Mesenchymal stem cell (in vitro differentiated cells and primary cell): ENCODE measurements around the gene PSPN.
"Not testable (repeated sequence)": the region's sequence is repeated elsewhere in the genome, so short reads cannot be mapped to it uniquely, and the experiment has no call there.

Source experiments
- DNase-seq: peaks from one replicate; pipeline ENCODE4 v3.0.0-alpha.2; 2013
- H2AFZ ChIP-seq: one replicate; pipeline ENCODE4 v1.6.1; 2013; ENCODE audit warnings: low read depth, mild to moderate bottlenecking, control low read depth, inconsistent platforms, low read length, moderate library complexity
- H2AK5ac ChIP-seq: 2 replicates; pipeline ENCODE4 v1.6.1; 2013; ENCODE audit warnings: low read length, moderate library complexity, mild to moderate bottlenecking, inconsistent platforms; ENCODE audit not compliant: severe bottlenecking
- H2BK120ac ChIP-seq: one replicate; pipeline ENCODE4 v1.6.1; 2013; ENCODE audit warnings: low read depth, mild to moderate bottlenecking, inconsistent platforms, low read length, moderate library complexity
- H2BK12ac ChIP-seq, 2 experiments: one replicate each; pipeline ENCODE4 v1.6.1; 2013; ENCODE audit warnings: inconsistent platforms in 2 of 2, low read length in 2 of 2, mild to moderate bottlenecking in 2 of 2, moderate library complexity in 2 of 2, control low read depth in 1 of 2
- H2BK15ac ChIP-seq: one replicate; pipeline ENCODE4 v1.6.1; 2013; ENCODE audit warnings: mild to moderate bottlenecking, low read depth, inconsistent platforms; ENCODE audit not compliant: poor library complexity, severe bottlenecking
- H2BK5ac ChIP-seq: 2 replicates; pipeline ENCODE4 v1.6.1; 2013; ENCODE audit warnings: low read depth, mild to moderate bottlenecking, low read length, control low read depth, inconsistent platforms; ENCODE audit not compliant: poor library complexity, severe bottlenecking
- H3K14ac ChIP-seq, 2 experiments: one replicate each; pipeline ENCODE4 v1.6.1; 2013; ENCODE audit warnings: inconsistent platforms in 2 of 2, low read length in 2 of 2, control low read depth in 1 of 2, mild to moderate bottlenecking in 1 of 2, moderate library complexity in 1 of 2
- H3K18ac ChIP-seq, 2 experiments: one replicate each; pipeline ENCODE4 v1.6.1; 2013; ENCODE audit warnings: inconsistent platforms in 2 of 2, low read length in 2 of 2, control low read depth in 1 of 2, low read depth in 1 of 2, mild to moderate bottlenecking in 1 of 2
- H3K23ac ChIP-seq, 2 experiments: one replicate each; pipeline ENCODE4 v1.6.1; 2013; ENCODE audit warnings: inconsistent platforms in 2 of 2, low read length in 2 of 2, mild to moderate bottlenecking in 2 of 2, moderate library complexity in 2 of 2, control low read depth in 1 of 2
- H3K27ac ChIP-seq: 2 replicates; pipeline ENCODE4 v1.5.1; 2013; ENCODE audit warnings: mild to moderate bottlenecking, moderate library complexity, low read length, control low read depth, inconsistent platforms; ENCODE audit not compliant: poor library complexity, severe bottlenecking
- H3K27me3 ChIP-seq, 2 experiments: 2 replicates each; pipeline versions ENCODE4 v1.6.1 to v1.7.0; 2013; ENCODE audit warnings: low read length in 2 of 2, mild to moderate bottlenecking in 2 of 2, moderate library complexity in 2 of 2, control low read depth in 1 of 2, inconsistent platforms in 1 of 2; ENCODE audit not compliant: control insufficient read depth in 1 of 2, insufficient read depth in 1 of 2
- H3K36me3 ChIP-seq, 2 experiments: 2 replicates each; pipeline versions ENCODE4 v1.6.1 to v1.7.0; 2013; ENCODE audit warnings: low read length in 2 of 2, control low read depth in 1 of 2, inconsistent platforms in 1 of 2, low read depth in 1 of 2, mild to moderate bottlenecking in 1 of 2; ENCODE audit not compliant: insufficient read depth in 2 of 2, control insufficient read depth in 1 of 2
- H3K4ac ChIP-seq, 2 experiments: one replicate each; pipeline ENCODE4 v1.6.1; 2013; ENCODE audit warnings: inconsistent platforms in 2 of 2, low read length in 2 of 2, mild to moderate bottlenecking in 2 of 2, moderate library complexity in 2 of 2, control low read depth in 1 of 2, low read depth in 1 of 2
- H3K4me1 ChIP-seq: 2 replicates; pipeline ENCODE4 v1.6.1; 2013; ENCODE audit warnings: low read depth, low read length, control low read depth; ENCODE audit not compliant: control insufficient read depth, insufficient read depth
- H3K4me2 ChIP-seq: 2 replicates; pipeline ENCODE4 v1.6.1; 2013; ENCODE audit warnings: low read length, mild to moderate bottlenecking, inconsistent platforms; ENCODE audit not compliant: poor library complexity, severe bottlenecking
- H3K4me3 ChIP-seq, 2 experiments: 2 replicates each; pipeline versions ENCODE4 v1.5.1 to v1.7.0; 2013; ENCODE audit warnings: low read length in 2 of 2, mild to moderate bottlenecking in 2 of 2, control low read depth in 1 of 2, low read depth in 1 of 2; ENCODE audit not compliant: insufficient read depth in 1 of 2
- H3K79me1 ChIP-seq: replicated peaks from 2 replicates; pipeline ENCODE4 v1.6.1; 2013; ENCODE audit warnings: mild to moderate bottlenecking, control low read depth, low read length, inconsistent platforms; ENCODE audit not compliant: poor library complexity, severe bottlenecking
- H3K9ac ChIP-seq: 2 replicates; pipeline ENCODE4 v1.7.0; 2013; ENCODE audit warnings: mild to moderate bottlenecking, low read length, moderate library complexity
- H3K9me3 ChIP-seq: 2 replicates; pipeline ENCODE4 v1.7.0; 2013; ENCODE audit warnings: mild to moderate bottlenecking, low read length; ENCODE audit not compliant: control insufficient read depth
- H4K8ac ChIP-seq: one replicate; pipeline ENCODE4 v1.6.1; 2013; ENCODE audit warnings: inconsistent platforms, mild to moderate bottlenecking, low read length, moderate library complexity
- H4K91ac ChIP-seq: one replicate; pipeline ENCODE4 v1.6.1; 2013; ENCODE audit warnings: mild to moderate bottlenecking, low read length, inconsistent platforms
- WGBS: methylation state at CpG from one replicate; pipeline ENCODE4 v1.1.7; 2013; ENCODE audit warnings: mixed read lengths; 5-methylcytosine and 5-hydroxymethylcytosine counted together

Gene PSPN

GRCh38 chr19:6362027-6362350 lies 13.7 kb downstream of the PSPN start:
- H4K91ac ChIP-seq: peak overlapping the region; percentile 68
- H3K4ac ChIP-seq: peak overlapping the region; percentile 14 to 35
- no peak overlapping the region for H2BK12ac ChIP-seq
- H3K18ac ChIP-seq: peak overlapping the region; percentile 93 to 96
- no peak overlapping the region for H3K27ac ChIP-seq
- H3K4me2 ChIP-seq: peak overlapping the region; percentile 58
- no peaks in the 10 kb centered on the region for H3K27me3 ChIP-seq
- H4K8ac ChIP-seq: peak overlapping the region; percentile 98
- no peak overlapping the region for H3K14ac ChIP-seq
- peak overlapping the region; percentile 90 for H2BK15ac ChIP-seq
- peak overlapping the region; percentile 70 for H2AK5ac ChIP-seq
- no peak for DNase-seq
- H3K79me1 ChIP-seq: peaks cover 22% of the 10 kb centered on the region
- 0% methylated on average over 7 of the region's 7 CpGs for WGBS
- peak overlapping the region; percentile 87 for H3K9ac ChIP-seq
- peak overlapping the region; percentile 65 for H2AFZ ChIP-seq
- no peaks in the 10 kb centered on the region for H3K9me3 ChIP-seq
- H2BK5ac ChIP-seq: no peak overlapping the region
- peaks cover 29 to 34% of the 10 kb centered on the region in 2 experiments for H3K36me3 ChIP-seq
- peak overlapping the region in 1 of 2 experiments; percentile 79 for H3K23ac ChIP-seq
- peak overlapping the region; percentile 88 to 96 for H3K4me3 ChIP-seq
- peak overlapping the region; percentile 49 for H2BK120ac ChIP-seq
- H3K4me1 ChIP-seq: peaks cover 5% of the 10 kb centered on the region

- H4K91ac ChIP-seq, DNase-seq, H2AK5ac ChIP-seq, H3K9me3 ChIP-seq, H3K27ac ChIP-seq, H3K14ac ChIP-seq, H2BK120ac ChIP-seq, H3K4me2 ChIP-seq, H3K4me1 ChIP-seq, H3K23ac ChIP-seq, H2AFZ ChIP-seq, H2BK5ac ChIP-seq, H3K18ac ChIP-seq, H2BK12ac ChIP-seq, H2BK15ac ChIP-seq, H3K4ac ChIP-seq, H3K27me3 ChIP-seq: not testable (repeated sequence)
- H4K8ac ChIP-seq: peak overlapping the region; percentile 19
- peaks cover 19 to 22% of the 10 kb centered on the region in 2 experiments for H3K36me3 ChIP-seq
- WGBS: 90% methylated on average over 10 of the region's 10 CpGs
- H3K79me1 ChIP-seq: peaks cover 18% of the 10 kb centered on the region
- peak overlapping the region; percentile 87 for H3K9ac ChIP-seq
- H3K4me3 ChIP-seq: peak overlapping the region in 1 of 2 experiments; percentile 88
Measured at GRCh38 chr19:6360857-6361216, 14.9 kb downstream of the PSPN start.

DNA sequence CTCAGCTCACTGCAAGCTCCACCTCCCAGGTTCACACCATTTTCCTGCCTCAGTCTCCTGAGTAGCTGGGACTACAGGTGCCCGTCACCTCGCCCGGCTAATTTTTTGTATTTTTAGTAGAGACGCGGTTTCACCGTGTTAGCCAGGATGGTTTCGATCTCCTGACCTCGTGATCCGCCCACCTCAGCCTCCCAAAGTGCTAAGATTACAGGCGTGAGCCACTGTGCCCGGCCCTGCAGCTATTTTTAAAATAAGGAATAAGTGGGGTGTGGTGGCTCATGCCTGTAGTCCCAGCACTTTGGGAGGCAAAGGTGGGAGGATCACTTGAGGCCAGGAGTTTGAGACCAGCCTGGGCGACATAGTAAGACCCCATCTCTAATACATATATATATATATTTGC lies 15.3 kb downstream of the PSPN start:
- H3K4me3 ChIP-seq, H3K27me3 ChIP-seq, H2BK15ac ChIP-seq, H3K27ac ChIP-seq, H3K4ac ChIP-seq, H3K9ac ChIP-seq, H3K14ac ChIP-seq, H4K8ac ChIP-seq, H4K91ac ChIP-seq, H3K18ac ChIP-seq, H2AFZ ChIP-seq, H3K23ac ChIP-seq, H2BK12ac ChIP-seq, DNase-seq, H3K9me3 ChIP-seq, H2BK5ac ChIP-seq, H2BK120ac ChIP-seq, H3K4me2 ChIP-seq, H2AK5ac ChIP-seq, H3K4me1 ChIP-seq: not testable (repeated sequence)
- Histone ChIP-seq H3K36me3 (peaks cover 15 to 19% of the 10 kb centered on the region in 2 experiments), H3K79me1 (peaks cover 17% of the 10 kb centered on the region)
- 98% methylated on average over 7 of the region's 12 CpGs for WGBS

DNA sequence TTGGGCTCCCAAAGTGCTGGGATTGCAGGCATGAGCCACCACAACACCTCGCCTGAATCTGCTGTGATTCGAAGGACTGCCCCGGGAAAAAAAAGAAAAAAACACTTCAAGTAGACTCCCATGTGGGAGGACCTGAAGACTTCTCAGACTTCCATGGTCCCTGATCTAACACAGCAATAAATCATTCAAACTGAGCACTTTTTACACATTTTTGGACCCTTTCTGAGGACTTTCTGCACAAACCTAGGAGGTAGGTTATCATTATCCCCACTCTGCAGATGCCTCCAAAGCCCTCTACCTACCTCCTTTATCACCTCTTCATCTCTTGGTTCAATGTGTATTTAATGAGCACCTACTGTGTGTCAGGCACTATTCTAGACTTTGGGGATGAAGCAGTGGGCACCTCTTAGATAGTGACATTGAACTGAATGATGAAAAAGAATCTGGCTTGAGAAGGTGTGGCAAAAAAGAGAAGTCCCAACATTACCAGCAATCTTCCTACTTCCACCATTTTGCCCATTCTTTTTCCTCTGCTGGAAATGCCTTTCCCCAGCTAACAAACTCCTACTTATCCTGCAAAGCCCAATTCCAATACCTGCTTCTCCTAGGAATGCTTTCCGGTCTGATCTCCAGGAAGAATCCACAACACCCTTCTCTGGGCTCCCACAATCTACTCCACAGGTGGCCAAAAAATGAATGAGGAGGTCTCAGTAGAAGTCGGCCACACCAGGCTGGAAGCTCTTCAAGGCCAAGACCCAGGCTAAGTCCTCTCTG lies 16.0 kb downstream of the PSPN start:
- Histone ChIP-seq H3K27ac (no peak overlapping the region), H3K4me2 (no peak overlapping the region), H3K18ac (no peak overlapping the region), H3K9me3 (no peaks in the 10 kb centered on the region), H3K36me3 (peaks cover 8 to 12% of the 10 kb centered on the region in 2 experiments), H2AFZ (no peak overlapping the region), H2BK12ac (no peak overlapping the region), H4K91ac (no peak overlapping the region), H2BK5ac (no peak overlapping the region), H3K27me3 (no peaks in the 10 kb centered on the region), H3K4ac (no peak overlapping the region), H2BK120ac (no peak overlapping the region), H3K79me1 (peaks cover 17% of the 10 kb centered on the region), H2AK5ac (no peak overlapping the region), H3K14ac (no peak overlapping the region), H3K23ac (no peak overlapping the region), H4K8ac (no peak overlapping the region), H3K9ac (no peak overlapping the region), H2BK15ac (no peak overlapping the region), H3K4me3 (no peak overlapping the region), H3K4me1 (peaks cover 5% of the 10 kb centered on the region)
- no peak for DNase-seq
- WGBS: 84% methylated on average over 5 of the region's 5 CpGs
